Cardiac muscle cell (in vitro differentiated cells and primary cell): ENCODE data around the gene PCBD1. TPM values are rescaled to one million over a fixed set of nuclear protein-coding genes. Genes with fewer than 3 reads are reported as not detected.
A peak's percentile ranks its signal among the peaks of the same experiment; 100 is the strongest.

ENCODE experiments used
- DNase-seq, 2 donors: peaks; one replicate each; pipeline versions ENCODE4 v3.0.0 to v3.0.0-alpha.2; 2010 to 2017; ENCODE audit warnings: low read depth in 1 of 2, low spot score in 1 of 2
- H3K27ac ChIP-seq: fragments of 200-600 bp; sonication (generic); 2 replicates; pipeline ENCODE4 v1.5.1; 2016
- H3K27me3 ChIP-seq: fragments of 200-600 bp; sonication (generic); 2 replicates; pipeline ENCODE4 v1.6.0; 2016; ENCODE audit warnings: control low read depth
- H3K36me3 ChIP-seq: fragments of 200-600 bp; sonication (generic); 2 replicates; pipeline ENCODE4 v1.5.1; 2016; ENCODE audit warnings: control low read depth
- H3K4me1 ChIP-seq: fragments of 200-600 bp; sonication (generic); 2 replicates; pipeline ENCODE4 v1.8.1; 2017; ENCODE audit warnings: low read depth, mild to moderate bottlenecking, mixed run types
- H3K4me3 ChIP-seq: fragments of 200-600 bp; sonication (generic); 2 replicates; pipeline ENCODE4 v1.5.1; 2016; ENCODE audit warnings: mild to moderate bottlenecking
- H3K9me3 ChIP-seq: fragments of 200-600 bp; sonication (generic); 2 replicates; pipeline ENCODE4 v1.5.1; 2017; ENCODE audit warnings: low read depth, mild to moderate bottlenecking, control low read depth
- CTCF ChIP-seq: IDR thresholded peaks from 2 replicates; pipeline ENCODE4 v1.5.1; 2012; ENCODE audit warnings: low read depth, mild to moderate bottlenecking, low read length
- polyA plus RNA-seq: library from polyadenylated mRNA; unstranded; fragments of >200 nt; fragmentation: Nextera tagmentation; extraction: Ambion mirVana; gene quantifications from 2 replicates; pipeline ENCODE4 v1.2.1, GENCODE V29; 2016
- total RNA-seq: library from RNA; depleted of rRNA; stranded (reverse); fragments of >200 nt; gene quantifications from 2 replicates; pipeline ENCODE4 v1.2.3, GENCODE V29; 2016

PCBD1 gene
- total and polyA plus RNA-seq, 2 experiments from 2014 or later = 145 to 264 TPM

- no peak overlapping the region for H3K4me3 ChIP-seq
- DNase-seq = no peak
- no peak for TF ChIP-seq CTCF
- no peaks in the 10 kb centered on the region for H3K9me3 ChIP-seq
- peak overlapping the region; percentile 10 for H3K27ac ChIP-seq
- H3K4me1 ChIP-seq = peaks cover 15% of the 10 kb centered on the region
- H3K36me3 ChIP-seq = no peaks in the 10 kb centered on the region
- no peaks in the 10 kb centered on the region for H3K27me3 ChIP-seq
These were observed 19.5 kb upstream of the PCBD1 start for GRCh38 chr10:70907637-70908405.

DNA sequence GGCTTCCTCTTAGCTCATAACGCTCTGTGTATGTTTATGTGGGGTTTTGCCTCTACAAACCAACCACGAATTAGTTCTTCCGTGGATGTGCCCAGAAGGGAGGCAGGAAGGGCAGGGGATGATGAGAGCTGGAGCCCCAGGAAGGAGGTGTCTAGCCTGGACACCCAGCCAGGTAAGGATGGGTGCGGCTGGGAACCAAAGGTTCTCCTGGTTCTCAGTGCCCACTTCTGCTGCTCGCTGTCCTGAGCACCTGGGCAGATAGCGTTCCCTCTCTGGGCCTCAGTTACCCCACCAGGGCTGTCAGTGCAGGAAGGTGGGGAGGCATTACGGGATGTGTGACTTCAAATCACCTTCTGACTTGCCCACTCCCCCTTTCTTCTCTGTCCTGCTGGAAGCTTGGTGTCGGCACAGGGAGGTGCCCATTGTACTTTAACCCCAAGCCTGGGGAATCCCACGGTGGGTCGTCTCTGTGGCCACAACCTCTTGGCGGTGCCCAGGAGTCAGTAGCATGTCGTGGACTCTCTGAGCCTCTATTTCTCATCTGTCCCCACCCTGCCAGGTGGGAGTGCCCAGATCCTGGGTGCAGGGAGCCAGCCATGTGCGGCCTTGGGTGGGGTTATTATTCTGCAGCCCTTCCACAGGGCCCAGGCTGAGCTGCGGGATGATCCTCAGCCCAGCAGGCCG lies 18.7 kb upstream of the PCBD1 start:
- no peak for TF ChIP-seq CTCF

DNA sequence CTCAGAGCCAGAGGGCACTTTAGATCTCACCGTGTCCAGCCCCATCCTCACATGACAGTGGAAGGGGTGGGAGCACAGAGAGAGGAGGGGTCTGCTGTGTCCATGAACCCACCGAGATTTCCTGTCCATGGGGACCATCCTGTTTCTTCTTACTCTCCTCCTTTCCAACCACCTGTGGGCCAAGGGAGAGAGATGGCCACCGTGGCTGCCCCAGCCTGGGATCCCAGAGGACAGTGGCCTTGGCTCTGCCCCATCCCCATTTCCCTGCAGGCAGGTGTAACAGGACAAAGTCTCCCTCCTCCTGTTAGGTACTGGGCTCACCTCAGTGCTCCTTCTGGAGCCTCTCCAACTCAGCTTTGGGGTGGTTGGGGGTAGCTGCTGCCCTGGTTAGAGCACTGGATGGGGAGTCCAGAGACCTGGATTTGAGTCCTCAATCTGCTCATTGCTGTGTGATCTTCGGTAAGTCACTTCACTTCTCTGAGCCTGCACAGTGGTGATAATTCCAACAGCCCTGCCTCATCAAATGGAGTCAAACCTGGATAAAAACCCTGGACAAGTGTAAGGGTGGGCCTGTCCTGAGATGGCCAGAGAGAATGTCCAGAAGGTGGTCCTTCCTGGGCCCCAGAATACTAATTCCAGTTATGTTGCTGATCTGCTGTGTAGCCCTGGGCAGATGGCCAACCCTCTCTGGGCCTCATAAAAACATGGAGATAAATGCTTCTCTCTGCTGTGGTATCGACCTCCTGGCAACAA lies 17.8 kb upstream of the PCBD1 start:
- H3K36me3 ChIP-seq = no peaks in the 10 kb centered on the region
- no peak overlapping the region for H3K4me3 ChIP-seq
- H3K9me3 ChIP-seq = no peaks in the 10 kb centered on the region
- H3K27me3 ChIP-seq = no peaks in the 10 kb centered on the region
- DNase-seq = no peak
- TF ChIP-seq CTCF = no peak
- no peak overlapping the region for H3K27ac ChIP-seq
- H3K4me1 ChIP-seq = peaks cover 15% of the 10 kb centered on the region

More for the DNA sequence above, 18.7 kb upstream of the PCBD1 start:
- Histone ChIP-seq H3K36me3 (no peaks in the 10 kb centered on the region), H3K4me3 (no peak overlapping the region), H3K27me3 (no peaks in the 10 kb centered on the region), H3K9me3 (no peaks in the 10 kb centered on the region), H3K4me1 (peaks cover 15% of the 10 kb centered on the region), H3K27ac (peak overlapping the region; percentile 10)
- DNase-seq = no peak

DNA sequence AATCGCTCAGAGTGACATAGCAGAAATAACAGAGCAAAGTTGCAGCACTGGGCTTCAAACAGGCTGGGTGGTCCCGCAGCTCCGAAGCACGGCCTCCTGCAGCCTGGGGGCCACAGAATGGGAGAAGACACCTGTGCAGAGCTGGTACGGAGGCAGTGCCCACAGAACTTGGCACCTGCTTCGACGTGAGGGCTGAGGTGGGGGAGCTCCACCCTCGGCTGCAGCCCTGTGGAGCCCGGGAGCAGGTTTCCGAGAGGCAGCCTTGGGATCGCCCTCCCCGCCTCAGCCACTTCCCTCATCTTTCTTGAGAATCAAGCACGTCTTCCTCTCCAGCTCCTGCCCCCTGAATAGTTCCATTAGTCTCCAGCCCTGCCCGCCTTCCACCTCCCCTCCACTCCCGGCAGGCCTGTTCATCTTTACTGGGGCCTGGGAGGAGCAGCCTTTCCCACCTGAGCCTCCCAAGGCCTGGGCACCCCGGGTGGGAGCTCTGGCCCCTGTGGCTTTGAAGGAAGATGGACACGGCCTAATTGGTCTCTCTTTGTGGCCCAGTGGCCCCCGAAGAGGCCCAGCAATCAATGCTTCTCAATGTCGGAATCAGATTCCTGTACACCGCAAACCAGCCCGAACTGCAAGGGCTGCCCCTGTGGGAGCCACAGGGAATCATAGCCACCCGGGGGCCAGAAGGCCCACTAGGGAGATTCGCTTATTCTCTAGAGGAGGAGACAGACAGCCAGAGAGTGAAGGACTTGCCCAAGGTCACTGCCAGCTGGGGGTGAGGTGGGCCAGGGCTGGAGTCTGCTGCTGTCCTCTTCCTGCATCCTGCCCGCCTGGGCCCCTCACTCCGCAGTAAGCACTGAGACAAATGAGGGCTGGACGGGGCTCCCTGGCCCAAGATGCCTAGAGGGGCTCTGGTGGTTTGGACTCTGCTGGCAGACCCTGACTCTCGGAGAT lies 17.0 kb upstream of the PCBD1 start:
- no peaks in the 10 kb centered on the region for H3K9me3 ChIP-seq
- H3K4me3 ChIP-seq = no peak overlapping the region
- H3K4me1 ChIP-seq = peaks cover 15% of the 10 kb centered on the region
- H3K27me3 ChIP-seq = no peaks in the 10 kb centered on the region
- no peak for DNase-seq
- H3K36me3 ChIP-seq = no peaks in the 10 kb centered on the region
- no peak for TF ChIP-seq CTCF
- H3K27ac ChIP-seq = no peak overlapping the region
